ENCODE data around the gene HAUS3.

The HAUS3 gene

DNA sequence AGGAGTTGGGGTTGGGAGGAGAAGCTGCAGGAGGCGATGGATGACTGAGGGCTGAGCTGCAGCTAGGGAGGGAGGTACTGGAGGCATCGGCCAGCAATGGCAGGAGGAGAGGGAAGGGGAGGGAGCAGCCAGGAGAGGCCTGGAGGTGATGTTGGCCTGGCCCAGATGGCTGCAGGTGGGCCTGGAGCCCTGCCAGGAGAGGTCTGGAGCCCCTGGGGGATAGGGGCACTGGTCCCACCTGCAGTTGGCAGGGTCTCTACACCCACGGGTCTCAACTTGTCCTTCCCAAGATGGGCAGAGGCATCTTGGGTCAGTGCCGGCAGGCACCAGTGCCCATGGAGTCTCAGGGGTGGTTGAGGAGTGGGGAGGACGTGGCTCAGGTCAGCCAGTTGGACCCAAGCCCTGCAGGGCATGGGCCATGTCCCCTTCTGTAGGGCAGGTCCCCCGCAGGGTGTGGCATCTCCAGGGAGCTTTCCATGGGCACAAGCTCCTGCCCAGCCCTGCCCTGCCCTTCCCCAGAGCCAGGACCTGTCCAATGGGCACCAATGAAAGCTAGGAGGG, 22.6 kb upstream of the HAUS3 start:
- peaks cover 8% of the 10 kb centered on the region for H3K36me3 ChIP-seq
- no peaks in the 10 kb centered on the region for H3K9me3 ChIP-seq
- H3K4me1 ChIP-seq = peaks cover 44% of the 10 kb centered on the region
- peaks cover 17% of the 10 kb centered on the region for H4K20me1 ChIP-seq
- H3K27ac ChIP-seq = no peak overlapping the region
- H3K9ac ChIP-seq = no peak overlapping the region
- H3K27me3 ChIP-seq = no peaks in the 10 kb centered on the region
- no peak for TF ChIP-seq Cebpa-rat (IDR thresholded peaks at IDR 0.05)
- no peak overlapping the region for H3K4me3 ChIP-seq
- H3K4me2 ChIP-seq = no peak overlapping the region

- H3K4me3 ChIP-seq = no peak overlapping the region
- H3K4me2 ChIP-seq = peak overlapping the region; percentile 12; the same call in 1 of the 2 replicates
- H3K36me3 ChIP-seq = peaks cover 14% of the 10 kb centered on the region
- no peaks in the 10 kb centered on the region for H3K27me3 ChIP-seq
- no peak overlapping the region for H3K9ac ChIP-seq
- no peaks in the 10 kb centered on the region for H3K9me3 ChIP-seq
- no peak for TF ChIP-seq Cebpa-rat (IDR thresholded peaks at IDR 0.05)
- H4K20me1 ChIP-seq = peaks cover 24% of the 10 kb centered on the region
- H3K4me1 ChIP-seq = peaks cover 44% of the 10 kb centered on the region
- no peak overlapping the region for H3K27ac ChIP-seq
Observed at GRCh38 chr4:2263926-2264321, 22.0 kb upstream of the HAUS3 start.

GRCh38 chr4:2262944-2263250, 21.0 kb upstream of the HAUS3 start:
- peaks cover 55% of the 10 kb centered on the region for H3K4me1 ChIP-seq
- TF ChIP-seq Cebpa-rat (IDR thresholded peaks at IDR 0.05) = no peak
- peak overlapping the region; percentile 74 for H3K4me3 ChIP-seq
- H3K27ac ChIP-seq = peak overlapping the region; percentile 96
- peak overlapping the region; percentile 99 for H3K4me2 ChIP-seq
- no peaks in the 10 kb centered on the region for H3K27me3 ChIP-seq
- H3K36me3 ChIP-seq = peaks cover 25% of the 10 kb centered on the region
- no peaks in the 10 kb centered on the region for H3K9me3 ChIP-seq
- peak overlapping the region; percentile 96 for H3K9ac ChIP-seq
- peaks cover 34% of the 10 kb centered on the region for H4K20me1 ChIP-seq

GRCh38 chr4:2262145-2262943, 20.4 kb upstream of the HAUS3 start:
- H4K20me1 ChIP-seq = peaks cover 40% of the 10 kb centered on the region
- peak overlapping the region; percentile 99 for H3K4me2 ChIP-seq
- no peaks in the 10 kb centered on the region for H3K9me3 ChIP-seq
- H3K4me1 ChIP-seq = peaks cover 60% of the 10 kb centered on the region
- TF ChIP-seq Cebpa-rat (IDR thresholded peaks at IDR 0.05) = no peak
- peaks cover 30% of the 10 kb centered on the region for H3K36me3 ChIP-seq
- H3K27me3 ChIP-seq = no peaks in the 10 kb centered on the region
- peak overlapping the region; percentile 96 for H3K27ac ChIP-seq
- H3K9ac ChIP-seq = peak overlapping the region; percentile 96
- peak overlapping the region; percentile 95 for H3K4me3 ChIP-seq

DNA sequence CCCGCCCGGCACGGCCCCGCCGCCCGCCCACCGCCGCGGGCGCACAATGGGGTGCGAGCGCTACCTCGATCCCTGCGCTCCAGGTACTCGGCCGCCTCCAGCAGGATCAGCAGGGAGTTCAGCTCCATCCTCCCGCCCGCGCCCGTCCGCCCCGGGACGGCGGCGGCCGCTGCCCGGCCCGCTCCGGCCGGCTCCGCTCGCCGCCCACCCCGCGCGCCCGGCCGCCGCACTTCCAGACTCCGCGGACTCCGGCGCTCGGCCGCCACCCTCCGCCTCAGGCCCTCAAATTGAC, 19.9 kb upstream of the HAUS3 start, which contains the start of gene MXD4:
TSS of gene MXD4 (minus strand) at position 257 of the 292 bp plus-strand sequence. CDS start at position 128, 129 bp downstream.
- peaks cover 66% of the 10 kb centered on the region for H3K4me1 ChIP-seq
- H3K27me3 ChIP-seq = no peaks in the 10 kb centered on the region
- H3K9me3 ChIP-seq = no peaks in the 10 kb centered on the region
- H3K4me3 ChIP-seq = peak within 1 kb of the TSS; percentile 95
- peak within 1 kb of the TSS; percentile 99 for H3K4me2 ChIP-seq
- peaks cover 32% of the 10 kb centered on the region for H3K36me3 ChIP-seq
- H4K20me1 ChIP-seq = peaks cover 45% of the 10 kb centered on the region
- H3K27ac ChIP-seq = peak within 1 kb of the TSS; percentile 96
- TF ChIP-seq Cebpa-rat (IDR thresholded peaks at IDR 0.05) = no peak
- H3K9ac ChIP-seq = peak within 1 kb of the TSS; percentile 96

DNA sequence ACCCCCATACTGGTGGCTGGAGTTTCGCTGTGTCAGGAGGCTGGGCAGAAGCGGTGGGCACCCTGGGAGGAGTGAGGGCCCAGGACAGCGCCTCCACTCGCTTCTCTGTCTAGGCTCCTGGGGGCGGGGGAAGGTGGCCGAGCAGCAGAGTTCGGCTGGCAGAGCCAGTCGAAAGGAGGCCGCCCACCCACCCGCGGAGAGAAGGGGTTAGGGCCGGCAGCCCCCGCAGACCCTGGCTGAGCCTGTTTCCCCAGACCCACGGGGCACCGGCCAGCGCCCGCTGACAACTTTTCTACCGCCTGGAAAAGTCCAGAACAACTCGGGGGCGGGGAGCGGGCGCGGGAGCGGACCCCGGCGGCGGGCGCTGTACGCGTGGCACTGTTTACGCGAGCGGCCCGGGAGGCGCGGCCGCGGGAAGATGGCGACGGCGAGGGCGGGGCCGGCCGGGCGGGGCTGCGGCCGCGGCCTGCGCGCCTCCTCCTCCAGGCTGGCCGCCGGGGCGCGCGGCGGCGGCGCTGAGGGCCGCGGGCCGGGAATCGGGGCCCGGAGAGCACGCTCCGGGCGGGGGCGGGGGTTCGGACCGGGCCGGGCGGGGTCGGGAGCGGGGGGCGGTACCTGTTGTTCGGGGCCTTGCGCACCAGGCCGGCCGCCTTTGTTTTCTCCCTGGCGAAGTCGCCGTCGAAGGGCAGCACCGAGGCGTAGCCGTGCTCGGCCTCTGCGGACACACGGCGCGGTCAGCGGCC, 19.4 kb upstream of the HAUS3 start:
- Histone ChIP-seq H3K9me3 (no peaks in the 10 kb centered on the region), H3K4me2 (peak overlapping the region; percentile 98), H4K20me1 (peaks cover 50% of the 10 kb centered on the region), H3K4me1 (peaks cover 71% of the 10 kb centered on the region), H3K27ac (peak overlapping the region; percentile 90), H3K9ac (peak overlapping the region; percentile 92), H3K4me3 (peak overlapping the region; percentile 95), H3K36me3 (peaks cover 32% of the 10 kb centered on the region), H3K27me3 (no peaks in the 10 kb centered on the region)
- TF ChIP-seq Cebpa-rat (IDR thresholded peaks at IDR 0.05) = no peak

DNA sequence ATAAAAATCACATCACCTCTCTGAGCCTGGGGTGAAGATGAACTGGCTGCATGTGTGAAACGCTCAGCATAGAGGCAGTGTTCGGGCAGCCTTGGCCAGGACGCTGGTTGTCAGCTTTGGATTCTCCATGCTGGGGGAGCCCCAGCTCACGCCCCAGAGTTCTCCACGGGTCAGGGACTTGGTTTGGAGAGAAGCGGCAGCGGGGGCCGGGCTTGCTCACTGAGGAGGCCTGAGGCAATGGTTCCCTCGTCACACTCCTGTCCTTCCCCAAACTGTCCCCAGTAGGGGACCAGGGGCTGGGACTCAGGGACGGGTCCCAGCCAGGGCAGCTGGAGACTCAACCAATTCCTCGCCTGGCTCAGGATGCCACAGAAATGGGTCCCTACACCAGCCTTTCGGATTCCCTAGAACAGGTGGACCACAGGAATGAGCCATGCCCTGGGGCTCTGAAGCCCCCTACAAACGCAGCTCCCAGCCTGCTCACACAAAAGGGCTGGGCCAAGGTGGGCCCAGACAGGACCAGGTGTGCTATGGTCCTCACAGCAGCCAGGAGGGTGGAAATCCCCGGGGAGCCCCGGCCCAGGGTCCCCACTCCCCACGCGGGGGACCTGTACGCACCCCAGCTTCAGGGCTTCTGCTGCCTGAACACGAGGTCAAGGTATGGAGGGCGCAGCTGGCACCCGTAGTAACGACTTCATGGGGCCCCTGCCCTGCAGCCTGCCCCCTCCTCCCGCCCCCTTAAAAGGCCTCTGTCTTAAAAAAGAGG, 18.6 kb upstream of the HAUS3 start:
- Histone ChIP-seq H3K4me3 (peak overlapping the region; percentile 95), H3K27ac (peak overlapping the region; percentile 90), H3K4me1 (peaks cover 77% of the 10 kb centered on the region), H3K4me2 (peak overlapping the region; percentile 98), H3K27me3 (no peaks in the 10 kb centered on the region), H3K36me3 (peaks cover 39% of the 10 kb centered on the region), H3K9ac (peak overlapping the region; percentile 92), H4K20me1 (peaks cover 58% of the 10 kb centered on the region), H3K9me3 (no peaks in the 10 kb centered on the region)
- TF ChIP-seq Cebpa-rat (IDR thresholded peaks at IDR 0.05) = no peak

DNA sequence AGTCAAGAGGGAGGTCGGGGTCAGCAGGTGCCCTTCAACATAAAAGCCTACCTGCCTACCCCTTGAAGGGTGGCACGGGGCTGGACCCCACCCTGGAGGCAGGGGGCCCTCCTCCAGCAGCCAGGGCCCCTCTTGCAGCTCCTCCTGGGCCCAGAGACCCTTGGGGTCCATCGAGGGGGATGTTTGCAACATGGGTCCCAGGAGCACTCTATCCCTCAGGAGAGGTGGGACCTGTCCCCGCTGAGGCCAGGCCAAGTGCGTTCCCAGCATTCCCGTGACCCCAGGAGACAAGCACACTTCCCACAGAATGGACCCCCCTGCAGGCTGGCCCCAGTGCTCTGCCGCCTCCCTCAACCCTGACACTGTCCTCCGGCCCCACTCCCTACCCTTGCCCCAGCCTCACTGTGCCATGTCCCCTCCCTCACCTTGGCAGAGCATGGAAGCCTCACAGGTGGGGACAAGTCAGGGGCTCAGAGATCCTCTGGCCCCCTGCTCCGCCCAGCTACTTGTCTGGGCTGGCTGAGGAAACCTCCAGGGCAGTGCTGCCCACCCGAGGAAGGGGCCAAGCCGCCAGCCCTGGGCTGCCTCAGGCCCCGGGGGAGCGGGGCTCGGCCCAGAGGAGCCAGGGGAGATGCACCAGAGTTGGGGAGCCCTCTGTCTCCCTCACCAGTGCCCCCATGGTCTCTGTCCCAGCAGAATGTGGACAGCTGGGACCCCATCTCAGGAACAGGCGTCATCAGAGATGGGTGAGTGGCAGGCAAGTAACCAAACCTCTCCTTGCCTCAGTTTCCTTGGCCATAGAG, 17.8 kb upstream of the HAUS3 start:
- H3K36me3 ChIP-seq = peaks cover 46% of the 10 kb centered on the region
- H3K9ac ChIP-seq = peak overlapping the region; percentile 92
- no peaks in the 10 kb centered on the region for H3K9me3 ChIP-seq
- peak overlapping the region; percentile 95; the same call in 1 of the 2 replicates for H3K4me3 ChIP-seq
- no peak for TF ChIP-seq Cebpa-rat (IDR thresholded peaks at IDR 0.05)
- H3K4me1 ChIP-seq = peaks cover 77% of the 10 kb centered on the region
- H3K4me2 ChIP-seq = peak overlapping the region; percentile 98
- peaks cover 66% of the 10 kb centered on the region for H4K20me1 ChIP-seq
- no peaks in the 10 kb centered on the region for H3K27me3 ChIP-seq
- no peak overlapping the region for H3K27ac ChIP-seq

DNA sequence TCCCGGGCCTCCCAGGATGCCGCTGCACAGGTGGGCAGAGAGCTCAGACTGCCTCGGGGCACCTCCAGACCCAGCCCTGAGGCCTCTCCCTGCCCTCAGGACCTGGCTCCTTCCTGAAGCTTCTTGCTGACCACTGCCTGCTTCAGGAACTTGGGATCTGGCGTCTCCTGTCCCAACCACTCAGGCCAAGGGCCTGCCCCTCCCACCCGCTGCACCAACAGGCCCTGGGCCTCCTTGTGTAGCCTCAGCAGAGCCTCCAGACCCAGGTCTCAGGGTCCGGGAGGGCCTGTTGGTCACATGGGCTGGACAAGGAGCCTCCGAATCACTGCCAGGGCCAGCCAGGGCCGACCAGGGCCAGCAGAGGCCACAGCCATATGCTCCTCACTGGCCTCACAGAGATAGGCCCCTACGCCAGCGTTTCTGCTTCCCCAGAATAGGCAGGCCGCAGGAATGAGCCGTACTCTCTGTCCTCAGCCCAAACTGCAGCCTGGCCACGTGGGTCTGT, 17.2 kb upstream of the HAUS3 start:
- H3K4me3 ChIP-seq = no peak overlapping the region
- no peak overlapping the region for H3K27ac ChIP-seq
- no peaks in the 10 kb centered on the region for H3K9me3 ChIP-seq
- no peak overlapping the region for H3K4me2 ChIP-seq
- H4K20me1 ChIP-seq = peaks cover 72% of the 10 kb centered on the region
- peak overlapping the region; percentile 92; the same call in 1 of the 2 replicates for H3K9ac ChIP-seq
- H3K27me3 ChIP-seq = no peaks in the 10 kb centered on the region
- H3K36me3 ChIP-seq = peaks cover 52% of the 10 kb centered on the region
- H3K4me1 ChIP-seq = peaks cover 70% of the 10 kb centered on the region
- TF ChIP-seq Cebpa-rat (IDR thresholded peaks at IDR 0.05) = no peak
